Calu3 (cell line): ENCODE measurements around the gene BMP15. TPM values are rescaled to one million over a fixed set of nuclear protein-coding genes. Genes with fewer than 3 reads are reported as not detected.

Source experiments
- BruUV-seq: library from RNA; stranded (reverse); fragments of 400-500 nt; replicated peaks from 2 replicates; lab custom pipeline; 2021; lab: Mats Ljungman, UMichigan
- CTCF ChIA-PET: fragments of 300-600 bp; sonication (Branson Sonifier 250); formaldehyde crosslinking; loops from one replicate; lab custom pipeline; 2022; ENCODE audit warnings: antibody characterized with exemption; lab: Charles Lee
- DNase-seq: peaks from one replicate; pipeline ENCODE4 v3.0.0; 2022
- H3K27ac Mint-ChIP-seq: one replicate; pipeline ENCODE4 v1.8.0; 2022; ENCODE audit warnings: mixed read lengths; ENCODE audit not compliant: unreplicated experiment
- H3K27me3 Mint-ChIP-seq: one replicate; pipeline ENCODE4 v1.8.0; 2022; ENCODE audit warnings: mixed read lengths; ENCODE audit not compliant: unreplicated experiment
- H3K36me3 Mint-ChIP-seq: one replicate; pipeline ENCODE4 v1.8.0; 2022; ENCODE audit warnings: mild to moderate bottlenecking, moderate library complexity, mixed read lengths; ENCODE audit not compliant: insufficient read depth, unreplicated experiment
- H3K4me1 Mint-ChIP-seq: one replicate; pipeline ENCODE4 v1.8.0; 2022; ENCODE audit warnings: mild to moderate bottlenecking, low read depth, mixed read lengths; ENCODE audit not compliant: unreplicated experiment
- H3K4me3 Mint-ChIP-seq: one replicate; pipeline ENCODE4 v1.8.0; 2022; ENCODE audit warnings: mild to moderate bottlenecking, low read depth, moderate library complexity, mixed read lengths; ENCODE audit not compliant: unreplicated experiment
- H3K9me3 Mint-ChIP-seq: one replicate; pipeline ENCODE4 v1.8.0; 2022; ENCODE audit warnings: low read depth, mixed read lengths; ENCODE audit not compliant: unreplicated experiment
- intact Hi-C: fragments of 100-400 bp; cut with micrococcal nuclease; formaldehyde crosslinking; loops from one replicate; pipeline ENCODE4 v1.10.0; 2022; ENCODE audit not compliant: unreplicated experiment
- total RNA-seq: library from RNA; stranded (reverse); gene quantifications from 2 replicates; pipeline ENCODE4 v1.2.3, GENCODE V29; 2022
- TF ChIP-seq, protein P1 (sequence below): fragments of 200-600 bp; IDR thresholded peaks from one replicate; pipeline ENCODE4 v1.8.0; 2022; ENCODE audit warnings: antibody characterized with exemption; ENCODE audit not compliant: unreplicated experiment

The BMP15 gene
- total RNA-seq, 1 experiment from 2014 or later, result not detected

DNA sequence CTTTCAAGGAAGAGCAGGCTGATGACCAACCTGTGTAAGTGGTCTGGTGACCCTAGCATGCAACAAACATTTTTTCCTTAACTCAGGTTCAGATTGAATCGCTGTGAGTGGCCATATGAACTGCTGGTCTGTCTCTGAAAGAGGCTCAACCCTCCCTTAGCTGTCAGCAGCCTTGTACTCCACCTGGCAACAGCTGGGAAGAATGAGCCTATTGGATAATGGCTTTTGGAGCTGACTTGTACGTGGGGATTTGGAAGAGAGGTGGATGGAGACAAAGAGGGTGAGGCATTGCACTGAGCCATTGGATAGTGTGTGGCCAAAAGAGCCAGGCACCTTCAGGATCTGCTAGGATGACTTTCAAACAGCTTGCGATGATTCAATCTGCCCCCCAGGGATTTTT is 35.7 kb upstream of the BMP15 start:
- BruUV-seq, result no TSS peak
- CTCF ChIA-PET, result interaction anchor here (0.8 to 0.9 kb wide), 2 partner anchors 10 to 36 kb away, joined by 3 read pairs; no protein-coding TSS in a partner anchor
- Mint-ChIP-seq H3K27ac (no peak overlapping the region), H3K4me3 (no peak overlapping the region), H3K27me3 (no peaks in the 10 kb centered on the region), H3K36me3 (no peaks in the 10 kb centered on the region), H3K4me1 (no peaks in the 10 kb centered on the region), H3K9me3 (no peaks in the 10 kb centered on the region)
- no peak for DNase-seq
- intact Hi-C loops, result no loop called here
- TF ChIP-seq, protein P1, sequence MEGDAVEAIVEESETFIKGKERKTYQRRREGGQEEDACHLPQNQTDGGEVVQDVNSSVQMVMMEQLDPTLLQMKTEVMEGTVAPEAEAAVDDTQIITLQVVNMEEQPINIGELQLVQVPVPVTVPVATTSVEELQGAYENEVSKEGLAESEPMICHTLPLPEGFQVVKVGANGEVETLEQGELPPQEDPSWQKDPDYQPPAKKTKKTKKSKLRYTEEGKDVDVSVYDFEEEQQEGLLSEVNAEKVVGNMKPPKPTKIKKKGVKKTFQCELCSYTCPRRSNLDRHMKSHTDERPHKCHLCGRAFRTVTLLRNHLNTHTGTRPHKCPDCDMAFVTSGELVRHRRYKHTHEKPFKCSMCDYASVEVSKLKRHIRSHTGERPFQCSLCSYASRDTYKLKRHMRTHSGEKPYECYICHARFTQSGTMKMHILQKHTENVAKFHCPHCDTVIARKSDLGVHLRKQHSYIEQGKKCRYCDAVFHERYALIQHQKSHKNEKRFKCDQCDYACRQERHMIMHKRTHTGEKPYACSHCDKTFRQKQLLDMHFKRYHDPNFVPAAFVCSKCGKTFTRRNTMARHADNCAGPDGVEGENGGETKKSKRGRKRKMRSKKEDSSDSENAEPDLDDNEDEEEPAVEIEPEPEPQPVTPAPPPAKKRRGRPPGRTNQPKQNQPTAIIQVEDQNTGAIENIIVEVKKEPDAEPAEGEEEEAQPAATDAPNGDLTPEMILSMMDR, result no peak

DNA sequence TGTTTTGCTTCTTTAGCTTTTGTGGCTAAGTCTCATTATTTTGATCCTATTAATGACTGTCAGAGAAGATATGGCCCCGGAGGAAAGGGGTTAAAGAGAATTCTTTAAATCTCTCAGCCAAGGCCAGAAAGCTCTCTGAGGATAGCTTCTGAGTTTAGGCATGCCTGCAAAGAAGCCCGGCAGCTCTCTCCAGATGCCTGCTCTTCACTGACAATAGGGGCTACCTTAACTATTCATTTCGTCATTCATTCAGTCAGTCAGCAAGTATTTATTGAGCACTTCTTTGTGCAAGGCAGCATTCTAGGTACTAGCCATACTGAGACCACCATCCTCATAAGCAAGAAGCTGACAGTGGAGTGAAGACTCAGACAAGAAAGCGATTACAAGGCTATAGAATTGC is 34.0 kb upstream of the BMP15 start:
- intact Hi-C loops, result no loop called here
- DNase-seq, result no peak
- TF ChIP-seq, protein P1, result no peak
- BruUV-seq, result no TSS peak
- CTCF ChIA-PET, result no interaction called here
- Mint-ChIP-seq H3K27me3 (no peaks in the 10 kb centered on the region), H3K36me3 (no peaks in the 10 kb centered on the region), H3K9me3 (no peaks in the 10 kb centered on the region), H3K27ac (no peak overlapping the region), H3K4me3 (no peak overlapping the region), H3K4me1 (peaks cover 9% of the 10 kb centered on the region)

DNA sequence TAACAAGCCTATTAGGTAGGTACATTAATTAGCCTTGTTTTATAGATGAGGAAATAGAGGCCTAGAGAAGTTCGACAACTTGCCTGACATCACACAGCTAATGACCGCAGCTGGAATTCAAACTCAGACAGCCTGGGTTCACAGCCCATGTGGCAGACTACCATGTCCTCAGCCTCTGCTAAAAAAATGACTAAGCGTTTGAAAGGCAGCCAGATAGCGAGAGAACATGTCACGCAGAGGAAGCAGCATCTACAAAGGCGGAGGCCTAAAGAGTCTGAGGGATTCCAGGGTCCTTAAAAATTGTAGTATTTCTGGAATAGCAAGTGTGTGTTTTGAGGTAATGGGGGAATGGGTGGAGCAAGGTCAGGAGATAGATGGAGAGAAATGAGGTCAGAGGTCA is 33.2 kb upstream of the BMP15 start:
- no peak for DNase-seq
- Mint-ChIP-seq H3K4me1 (peaks cover 10% of the 10 kb centered on the region), H3K9me3 (peaks cover 2% of the 10 kb centered on the region), H3K27me3 (no peaks in the 10 kb centered on the region), H3K4me3 (no peak overlapping the region), H3K36me3 (no peaks in the 10 kb centered on the region), H3K27ac (no peak overlapping the region)
- TF ChIP-seq, protein P1, result no peak
- CTCF ChIA-PET, result no interaction called here
- intact Hi-C loops, result no loop called here
- BruUV-seq, result no TSS peak

DNA sequence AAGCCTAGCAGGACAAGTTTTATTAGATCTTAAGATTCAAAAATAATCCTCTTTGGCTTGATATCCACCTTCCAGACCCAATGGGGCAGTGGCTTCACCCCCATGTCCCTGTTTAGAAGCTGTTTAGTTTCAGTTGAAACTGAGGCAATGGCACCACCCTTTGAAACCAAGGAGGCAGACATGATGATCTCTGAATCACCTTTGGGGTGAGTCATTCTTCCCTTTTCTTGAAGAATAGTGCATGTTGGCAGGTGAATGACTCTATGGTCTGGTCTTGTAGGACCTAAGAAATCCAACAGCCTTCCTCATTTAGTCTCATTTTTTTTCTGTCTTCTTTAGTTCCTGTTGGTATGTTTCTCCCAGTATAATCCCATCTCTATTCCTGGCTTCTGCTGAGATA is 29.5 kb upstream of the BMP15 start:
- intact Hi-C loops, result no loop called here
- Mint-ChIP-seq H3K4me1 (peaks cover 10% of the 10 kb centered on the region), H3K27ac (no peak overlapping the region), H3K27me3 (no peaks in the 10 kb centered on the region), H3K36me3 (no peaks in the 10 kb centered on the region), H3K4me3 (no peak overlapping the region), H3K9me3 (peaks cover 2% of the 10 kb centered on the region)
- TF ChIP-seq, protein P1, result no peak
- no TSS peak for BruUV-seq
- CTCF ChIA-PET, result no interaction called here
- DNase-seq, result no peak
